ENCODE results near the gene RBBP8.

The RBBP8 gene

DNA sequence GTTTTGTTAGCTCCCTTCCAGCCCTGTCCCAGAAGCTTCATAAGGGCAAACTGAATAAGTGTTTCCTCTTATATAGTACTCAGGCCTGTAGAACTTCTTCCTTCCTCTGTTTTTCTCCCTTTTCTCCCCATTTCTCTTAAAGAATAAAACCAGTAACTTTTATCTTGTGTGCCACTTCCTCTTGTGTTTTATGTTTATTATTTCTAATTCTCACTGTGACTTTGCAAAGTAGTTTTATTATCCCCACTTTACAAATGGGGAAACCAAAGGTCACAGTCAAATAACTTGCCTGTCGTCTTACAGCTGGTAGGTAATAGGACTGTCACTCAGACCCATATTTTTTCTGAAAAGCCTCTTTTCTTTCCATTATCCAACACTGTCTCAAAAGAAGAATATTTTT, 42.4 kb downstream of the RBBP8 start:
- TF ChIP-seq, protein P1, sequence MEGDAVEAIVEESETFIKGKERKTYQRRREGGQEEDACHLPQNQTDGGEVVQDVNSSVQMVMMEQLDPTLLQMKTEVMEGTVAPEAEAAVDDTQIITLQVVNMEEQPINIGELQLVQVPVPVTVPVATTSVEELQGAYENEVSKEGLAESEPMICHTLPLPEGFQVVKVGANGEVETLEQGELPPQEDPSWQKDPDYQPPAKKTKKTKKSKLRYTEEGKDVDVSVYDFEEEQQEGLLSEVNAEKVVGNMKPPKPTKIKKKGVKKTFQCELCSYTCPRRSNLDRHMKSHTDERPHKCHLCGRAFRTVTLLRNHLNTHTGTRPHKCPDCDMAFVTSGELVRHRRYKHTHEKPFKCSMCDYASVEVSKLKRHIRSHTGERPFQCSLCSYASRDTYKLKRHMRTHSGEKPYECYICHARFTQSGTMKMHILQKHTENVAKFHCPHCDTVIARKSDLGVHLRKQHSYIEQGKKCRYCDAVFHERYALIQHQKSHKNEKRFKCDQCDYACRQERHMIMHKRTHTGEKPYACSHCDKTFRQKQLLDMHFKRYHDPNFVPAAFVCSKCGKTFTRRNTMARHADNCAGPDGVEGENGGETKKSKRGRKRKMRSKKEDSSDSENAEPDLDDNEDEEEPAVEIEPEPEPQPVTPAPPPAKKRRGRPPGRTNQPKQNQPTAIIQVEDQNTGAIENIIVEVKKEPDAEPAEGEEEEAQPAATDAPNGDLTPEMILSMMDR (IDR thresholded peaks at IDR 0.05): no peak
- TF ChIP-seq ZFX (IDR thresholded peaks at IDR 0.05; ENCODE audit: borderline replicate concordance): no peak
- H3K27ac ChIP-seq: no peak overlapping the region

DNA sequence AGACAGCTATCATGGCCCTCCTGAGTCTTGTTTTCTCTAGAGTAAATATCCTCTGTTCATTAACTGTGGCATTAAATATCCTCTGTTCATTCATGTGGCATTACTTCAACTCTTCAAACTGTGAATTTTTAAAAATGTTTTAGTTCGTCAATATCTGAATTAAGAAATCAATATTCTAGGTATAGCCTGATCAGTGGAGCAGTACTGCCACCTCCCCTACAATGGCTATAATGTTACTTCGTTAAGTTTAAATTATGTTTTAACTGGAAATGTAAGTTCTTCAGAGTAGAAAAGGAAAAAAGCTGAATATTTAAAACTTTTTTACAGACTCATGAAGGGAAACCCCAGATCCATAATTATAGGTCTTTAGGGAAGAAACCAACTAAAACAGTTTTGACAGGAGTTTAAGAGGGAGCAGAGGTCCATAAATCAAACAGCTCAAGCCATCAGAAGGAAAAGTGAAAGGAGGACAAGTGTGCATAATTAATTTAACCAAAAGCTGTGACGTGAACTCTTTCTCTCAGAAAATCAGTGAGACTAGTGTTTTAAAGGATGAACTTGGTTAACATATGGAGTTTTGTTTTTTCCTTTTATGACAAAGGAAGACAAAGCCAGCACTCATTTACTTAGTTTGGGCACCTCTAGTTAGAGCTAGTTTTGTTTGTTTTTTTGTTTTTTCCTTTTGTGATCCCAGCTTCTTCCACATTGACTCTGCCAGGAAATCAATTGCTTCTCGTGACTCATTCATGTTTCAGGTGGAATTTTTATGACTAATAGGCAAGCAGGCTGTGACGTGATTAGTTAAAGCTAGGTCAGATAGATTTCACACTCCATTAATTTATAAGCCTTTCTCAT, 44.9 kb downstream of the RBBP8 start:
- H3K27ac ChIP-seq: no peak overlapping the region
- TF ChIP-seq, protein P1 (IDR thresholded peaks at IDR 0.05): no peak
- TF ChIP-seq ZFX (IDR thresholded peaks at IDR 0.05; ENCODE audit: borderline replicate concordance): no peak

DNA sequence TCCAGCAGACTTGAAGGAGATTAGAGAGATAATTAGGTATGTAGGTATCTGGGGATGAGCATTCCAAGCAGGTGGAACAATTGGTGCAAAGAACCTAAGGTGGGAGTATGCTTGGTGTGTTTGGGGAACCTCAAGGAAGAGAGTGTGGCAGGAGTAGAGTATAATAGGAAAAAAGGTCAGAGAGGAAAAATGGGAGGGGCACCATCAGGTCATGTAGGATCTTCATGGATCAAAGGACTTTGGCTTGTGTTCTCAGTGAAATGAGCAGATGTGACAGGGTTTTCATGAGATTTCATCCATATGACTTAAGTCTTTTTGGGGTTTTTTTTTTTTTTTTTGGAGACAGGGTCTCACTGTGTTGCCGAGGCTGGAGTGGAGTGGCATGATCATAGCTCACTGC, 47.3 kb downstream of the RBBP8 start:
- TF ChIP-seq, protein P1 (IDR thresholded peaks at IDR 0.05): no peak
- TF ChIP-seq ZFX (IDR thresholded peaks at IDR 0.05; ENCODE audit: borderline replicate concordance): no peak
- H3K27ac ChIP-seq: no peak overlapping the region

DNA sequence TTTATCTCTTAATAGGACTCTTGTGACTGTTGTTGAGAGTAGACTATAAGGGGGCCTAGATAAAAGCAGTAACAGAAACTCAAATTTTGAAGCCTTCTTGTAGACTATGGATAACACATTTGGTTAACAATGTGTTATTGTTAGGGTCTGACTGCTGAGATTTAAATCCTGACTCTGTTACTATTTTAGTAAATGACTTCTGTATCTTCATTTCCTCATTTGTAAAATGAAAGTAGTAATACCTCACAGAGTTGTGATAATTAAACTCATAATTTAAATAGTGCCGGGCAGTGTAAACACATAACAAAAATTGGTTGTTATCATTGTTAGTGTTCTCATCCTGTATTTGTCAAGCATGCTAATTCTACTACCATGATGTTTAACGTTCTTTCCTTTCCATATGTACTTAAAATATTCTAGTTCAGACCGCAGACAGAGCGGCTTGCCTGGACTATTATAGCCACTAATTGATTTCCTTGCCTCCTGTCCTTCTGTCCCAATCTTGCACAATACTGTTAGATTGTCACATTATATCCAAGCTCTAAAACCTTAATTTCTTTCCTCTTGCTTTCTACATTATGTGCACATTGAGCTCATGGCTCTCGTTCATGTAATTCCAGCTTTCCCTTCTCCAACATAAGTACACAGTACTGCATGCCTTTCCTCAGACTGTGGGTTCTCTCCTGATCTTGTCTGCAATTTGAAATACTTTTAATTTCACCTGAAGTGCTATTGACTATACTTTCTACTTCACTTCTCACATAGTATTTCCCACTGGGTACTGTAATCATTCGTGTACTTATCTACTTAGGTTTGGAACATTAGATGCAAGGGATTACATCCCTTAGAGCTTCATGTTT, 48.4 kb downstream of the RBBP8 start:
- no peak overlapping the region for H3K27ac ChIP-seq
- TF ChIP-seq, protein P1 (IDR thresholded peaks at IDR 0.05): no peak
- TF ChIP-seq ZFX (IDR thresholded peaks at IDR 0.05; ENCODE audit: borderline replicate concordance): no peak

DNA sequence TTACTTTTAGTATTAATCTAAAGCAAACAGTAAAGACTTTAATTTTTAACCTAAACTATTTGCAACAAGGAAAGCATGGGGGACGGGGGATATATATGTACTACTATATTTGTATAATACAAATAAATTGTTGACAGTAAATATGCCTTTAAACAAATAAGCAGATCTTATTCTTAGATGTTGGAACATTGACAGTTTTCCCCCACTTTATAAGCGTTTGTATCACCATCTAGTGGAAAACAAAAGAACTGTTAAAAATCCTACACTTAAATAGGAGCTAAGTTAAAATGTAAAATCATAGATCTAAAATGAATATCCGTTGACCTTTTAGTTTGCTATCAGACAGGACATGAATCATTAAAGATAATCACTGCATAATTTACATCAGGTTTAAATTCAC, 50.0 kb downstream of the RBBP8 start:
- no peak overlapping the region for H3K27ac ChIP-seq
- TF ChIP-seq, protein P1 (IDR thresholded peaks at IDR 0.05): peak; percentile 69
- TF ChIP-seq ZFX (IDR thresholded peaks at IDR 0.05; ENCODE audit: borderline replicate concordance): no peak

DNA sequence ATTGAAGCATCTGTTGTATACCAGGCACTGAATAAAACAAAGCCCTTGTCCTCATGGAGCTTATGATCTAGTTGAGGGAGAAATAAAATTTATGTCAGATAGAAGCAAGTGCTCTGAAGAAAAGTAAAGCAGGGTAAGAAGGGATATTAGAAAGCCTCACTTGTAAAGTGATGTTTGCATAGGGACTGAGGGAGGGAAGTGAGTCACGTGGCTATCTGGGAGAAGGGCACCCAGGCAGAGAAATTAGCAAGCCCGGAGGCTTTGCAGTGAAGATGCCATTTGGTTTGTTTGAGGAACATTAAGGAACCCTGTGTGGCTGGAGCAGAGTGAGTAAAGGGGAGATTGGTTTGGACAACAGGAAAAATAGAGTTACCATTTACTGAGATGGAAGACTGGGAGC, 52.1 kb downstream of the RBBP8 start:
- no peak overlapping the region for H3K27ac ChIP-seq
- TF ChIP-seq ZFX (IDR thresholded peaks at IDR 0.05; ENCODE audit: borderline replicate concordance): no peak
- TF ChIP-seq, protein P1 (IDR thresholded peaks at IDR 0.05): no peak
